Stimulated activated CD8-positive, alpha-beta memory T cell treated with anti-CD3 and anti-CD28 coated beads, Interleukin-4, amount 100 ng/mL, for 4 hours (primary cell): ENCODE measurements around the gene DYRK1B.

Experiments
- DNase-seq, 2 donors: peaks; one replicate each; pipeline ENCODE4 v3.0.0-alpha.2; 2020; ENCODE audit warnings: low read depth in 2 of 2, low spot score in 1 of 2

DYRK1B gene

DNA sequence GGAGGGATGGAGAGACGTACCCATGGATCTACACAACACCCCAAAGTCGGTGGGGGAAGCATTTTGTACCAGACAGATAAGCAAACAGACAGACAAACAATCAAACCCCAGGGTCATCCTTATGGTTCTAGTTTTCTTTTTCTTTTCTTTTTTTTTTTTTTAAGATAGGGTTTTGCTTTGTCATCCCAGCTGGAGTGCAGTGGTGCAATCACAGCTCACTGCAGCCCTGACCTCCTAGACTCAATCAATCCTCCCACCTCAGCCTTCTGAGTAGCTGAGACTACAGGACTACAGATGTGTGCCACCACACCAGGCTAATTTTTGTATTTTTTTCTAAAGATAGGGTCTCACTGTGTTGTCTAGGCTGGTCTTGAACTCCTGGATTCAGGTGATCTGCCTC, 30.2 kb upstream of the DYRK1B start:
- no peak for DNase-seq

DNA sequence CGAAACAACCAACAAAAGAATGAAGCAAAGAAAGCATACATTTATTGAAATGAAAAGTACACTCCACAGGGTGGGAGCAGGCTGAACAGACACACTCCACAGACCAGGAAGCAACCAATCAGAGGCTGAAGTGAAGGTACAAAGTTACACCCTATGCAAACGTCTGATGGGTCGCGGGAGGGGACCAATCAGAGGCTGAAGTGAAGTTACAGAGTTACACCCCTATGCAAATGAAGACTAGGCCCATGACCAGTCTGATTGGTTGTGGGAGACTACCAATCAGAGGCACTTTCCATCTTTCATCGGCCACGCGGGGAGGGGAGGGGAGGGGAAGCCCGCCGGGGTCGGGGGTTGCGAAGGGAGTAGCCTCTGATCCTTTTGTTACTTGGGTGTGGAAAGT, 24.6 kb upstream of the DYRK1B start:
- DNase-seq, result no peak

DNA sequence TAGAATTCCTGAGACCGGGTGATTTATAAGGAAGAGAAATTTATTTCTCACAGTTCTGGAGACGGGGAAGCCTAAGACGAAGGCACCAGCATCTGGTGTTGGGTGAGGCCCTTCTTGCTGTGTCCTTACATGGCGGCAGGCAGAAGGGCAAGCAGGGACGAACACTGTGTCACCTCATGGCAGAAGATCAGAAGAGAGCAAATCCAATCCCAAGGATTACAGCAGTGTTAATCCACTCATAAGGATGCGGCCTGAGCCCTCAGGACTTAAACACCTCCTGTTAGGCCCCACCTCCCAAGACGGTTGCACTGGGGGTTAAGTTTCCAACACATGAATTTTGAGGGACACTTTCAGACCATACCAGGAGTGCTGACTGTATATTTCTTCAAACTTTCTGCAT, 18.9 kb upstream of the DYRK1B start:
- no peak for DNase-seq

DNA sequence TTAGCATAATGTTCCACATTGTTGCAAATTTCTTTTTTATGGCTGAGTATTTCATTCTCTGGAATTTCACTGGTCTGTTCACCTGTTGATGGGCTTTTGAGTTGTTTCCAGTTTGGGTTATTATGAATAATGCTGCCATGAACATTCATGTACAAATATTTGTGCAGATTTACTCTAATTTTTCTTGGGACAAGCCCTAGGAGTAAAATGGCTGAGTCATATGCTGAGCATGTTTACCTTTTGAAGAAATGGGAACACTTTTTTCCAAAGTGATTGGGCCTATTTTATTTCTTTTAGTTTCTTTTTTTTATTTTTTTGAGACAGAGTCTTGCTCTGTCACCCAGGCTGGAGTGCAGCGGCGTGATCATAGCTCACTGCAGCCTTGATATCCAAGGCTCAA, 16.9 kb upstream of the DYRK1B start:
- DNase-seq, result no peak

DNA sequence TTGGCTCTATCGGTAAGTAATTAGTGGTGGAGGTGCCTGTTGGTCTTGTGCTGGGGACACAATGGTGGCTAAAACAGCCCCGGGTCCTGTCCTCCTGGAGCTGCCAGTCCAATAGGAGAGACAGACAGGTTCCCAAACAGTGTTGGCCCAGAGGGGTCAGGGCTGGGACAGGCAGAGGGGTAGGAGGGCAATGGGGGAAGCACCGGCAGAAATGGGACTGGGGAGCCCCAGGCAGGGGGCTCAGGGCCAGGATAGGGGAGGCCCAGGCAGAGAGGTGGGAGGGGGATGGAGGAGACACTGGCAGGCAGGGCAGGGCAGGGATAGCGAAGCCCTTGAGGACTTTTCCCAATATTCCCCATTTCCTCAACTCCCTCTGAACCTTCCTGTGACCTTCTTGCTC, 14.4 kb upstream of the DYRK1B start:
- DNase-seq, result no peak

DNA sequence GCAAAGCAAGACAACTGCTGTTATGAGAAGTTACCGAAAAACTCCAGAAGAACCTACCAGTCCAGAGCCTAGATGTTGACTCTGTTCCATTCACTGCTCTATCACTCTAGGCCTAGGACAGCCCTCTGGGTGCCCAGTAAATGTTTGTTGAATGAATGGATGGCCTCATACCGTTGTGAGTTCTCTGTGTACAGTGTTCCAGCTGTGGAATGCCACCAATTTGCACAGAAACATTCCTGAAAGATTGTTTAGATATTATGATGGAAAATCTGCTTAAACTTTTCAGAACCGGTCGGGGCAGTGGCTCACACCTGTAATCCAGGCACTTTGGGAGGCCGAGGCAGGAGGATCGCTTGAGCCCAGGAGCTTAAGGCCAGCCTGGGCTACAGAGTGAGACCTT, 13.6 kb upstream of the DYRK1B start:
- no peak for DNase-seq

DNA sequence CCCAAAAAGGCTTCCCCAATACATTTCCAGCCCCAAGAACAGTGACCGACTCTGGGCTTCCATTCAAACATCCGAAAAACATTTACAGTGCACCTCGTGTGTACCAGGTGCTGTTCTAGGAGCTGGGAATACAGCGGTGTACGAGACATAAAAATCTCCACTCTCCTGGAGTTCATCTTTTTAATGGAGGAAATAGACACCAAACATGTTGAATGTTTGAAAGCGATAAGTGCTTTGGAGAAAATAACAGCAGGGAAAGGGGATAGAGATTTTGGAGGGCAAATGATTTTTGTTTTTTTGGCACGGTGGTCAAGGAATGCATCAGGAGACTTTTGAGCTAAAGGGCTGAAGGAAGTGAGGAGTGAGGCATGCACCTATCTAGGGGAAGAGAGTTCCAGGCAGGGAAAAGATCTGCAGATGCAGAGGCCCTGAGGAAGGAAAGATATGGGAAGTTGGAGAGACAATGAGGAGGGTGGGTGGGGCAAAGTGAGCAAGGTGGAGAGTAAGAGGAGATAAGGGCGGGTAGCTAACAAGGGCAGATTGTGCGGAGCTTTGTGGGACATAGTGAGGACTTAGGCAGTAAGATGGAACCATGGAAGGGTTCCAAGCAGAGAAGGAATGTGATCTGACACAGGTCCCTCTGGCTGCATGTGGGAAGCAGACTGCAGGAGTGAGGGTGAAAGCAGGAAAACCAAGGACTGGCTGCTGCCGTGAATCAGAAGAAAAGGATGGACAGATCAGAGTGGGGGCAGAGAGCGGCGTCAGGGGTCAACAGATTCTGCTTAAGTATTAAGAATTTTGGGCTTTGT, 12.9 kb upstream of the DYRK1B start:
- no peak for DNase-seq

DNA sequence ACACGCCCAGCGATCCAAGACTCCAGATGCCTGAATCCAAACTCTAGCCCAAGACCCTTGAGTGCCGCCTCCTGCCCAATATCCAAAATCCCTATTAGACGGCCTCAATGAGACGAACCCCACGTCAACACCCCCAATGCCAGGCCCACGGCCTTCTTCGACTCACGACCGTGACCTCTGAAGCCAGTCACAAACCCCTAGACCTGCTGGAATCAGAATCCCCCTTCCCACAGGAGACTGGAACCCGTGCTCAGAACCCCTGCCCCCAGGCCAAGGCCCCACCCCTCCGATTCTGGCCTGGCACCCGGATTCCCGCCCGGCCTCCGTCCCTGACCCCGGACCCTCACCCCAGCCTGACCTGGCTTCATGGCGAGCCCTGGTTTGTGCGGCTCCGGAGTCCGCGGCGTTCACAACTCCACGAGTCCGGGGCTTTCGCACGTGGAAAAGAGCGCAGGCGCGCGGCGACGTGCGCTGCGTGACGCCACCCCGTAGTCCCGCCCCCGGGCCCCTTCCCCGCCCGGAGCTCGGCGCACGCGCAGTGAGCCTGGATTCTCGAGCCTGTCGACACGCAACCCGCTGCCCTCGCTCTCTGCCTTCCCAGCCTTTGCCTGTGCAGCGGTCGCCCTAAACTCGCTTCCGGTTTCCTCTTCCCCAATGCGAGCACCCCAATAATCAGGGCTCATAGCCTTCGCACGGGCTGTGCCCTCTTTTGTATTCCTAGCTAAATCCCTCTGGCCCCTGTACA, 12.1 kb upstream of the DYRK1B start, which contains the start of gene FBL:
Gene FBL (minus strand): TSS at position 447 of the 745 bp plus-strand sequence. CDS start 79 bp downstream, at position 368.
- DNase-seq, result peak; percentile 95 to 96

DNA sequence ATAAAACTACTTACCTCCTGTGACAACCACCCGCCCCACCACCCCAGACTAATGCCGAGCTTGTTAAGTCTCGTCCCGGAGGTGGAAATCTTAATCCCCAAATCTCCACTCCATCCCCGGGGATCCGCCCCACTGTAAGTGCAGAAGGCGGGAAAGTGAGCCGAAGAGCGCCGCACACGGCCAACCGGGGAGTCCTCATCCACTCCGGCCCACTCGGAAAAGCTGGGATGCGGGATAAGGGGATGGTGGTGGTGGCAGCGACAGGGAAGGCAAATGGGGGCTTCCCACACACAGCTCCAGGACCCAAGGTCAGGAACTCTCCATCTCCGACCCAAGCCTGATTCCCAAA, 11.6 kb upstream of the DYRK1B start:
- no peak for DNase-seq

DNA sequence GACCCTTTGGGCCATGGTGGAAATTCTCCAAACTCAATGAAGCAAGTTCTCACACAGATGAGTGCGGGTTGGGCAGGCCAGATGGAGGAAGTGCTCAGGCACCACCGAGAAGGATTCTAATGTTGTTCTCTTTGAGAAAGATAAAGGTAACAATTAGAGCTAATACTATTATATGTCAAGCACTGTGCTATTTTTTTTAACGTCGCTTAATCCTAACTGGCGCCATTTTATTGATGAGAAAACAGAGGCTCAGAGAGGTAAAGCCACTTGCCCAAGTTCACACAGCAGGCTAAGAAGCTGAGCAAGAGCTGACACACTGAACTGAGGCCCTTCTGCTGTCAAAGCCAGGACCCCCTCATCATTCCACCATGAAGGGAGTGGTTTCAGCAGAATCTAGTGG, 11.2 kb upstream of the DYRK1B start:
- DNase-seq, result no peak

DNA sequence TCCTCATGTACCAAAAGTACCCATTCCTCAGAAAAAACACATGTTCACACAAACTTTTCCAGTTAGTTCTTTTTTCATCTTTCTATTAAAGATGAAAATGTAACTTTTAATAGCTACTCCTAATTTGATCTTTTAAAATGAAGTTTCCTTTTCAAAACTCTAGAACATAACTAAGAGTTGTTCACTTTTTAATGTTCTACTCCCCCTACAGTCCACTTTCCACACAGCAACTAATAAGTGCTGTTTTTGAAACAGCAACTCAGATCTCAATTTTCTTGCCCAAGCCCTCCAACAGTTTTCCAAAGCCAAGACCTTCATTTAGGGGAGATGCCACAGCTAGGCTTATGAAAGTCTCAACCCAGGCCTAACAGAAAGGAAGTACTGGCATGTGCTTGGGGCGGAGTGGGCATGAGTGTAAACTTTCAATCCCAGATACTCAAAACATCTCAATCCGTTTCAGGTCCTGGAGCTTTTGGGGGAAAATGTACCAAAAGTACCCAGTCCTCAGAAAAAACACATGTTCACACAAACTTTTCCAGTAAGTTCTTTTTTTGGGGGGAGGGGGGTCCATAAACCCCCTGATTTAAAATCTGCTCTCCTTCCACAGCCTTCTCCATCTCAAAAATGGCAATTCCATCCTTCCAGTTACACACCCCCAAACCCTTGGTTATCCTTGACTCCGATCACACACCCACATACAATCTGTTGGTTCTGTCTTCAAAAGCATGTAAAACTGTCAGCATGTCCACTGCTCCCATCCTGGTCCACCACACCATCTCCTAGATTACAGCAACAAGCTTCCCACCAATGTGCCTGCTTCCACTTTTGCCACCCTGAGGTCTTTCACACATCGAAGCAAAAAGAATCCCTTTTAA, 10.2 kb upstream of the DYRK1B start:
- no peak for DNase-seq

DNA sequence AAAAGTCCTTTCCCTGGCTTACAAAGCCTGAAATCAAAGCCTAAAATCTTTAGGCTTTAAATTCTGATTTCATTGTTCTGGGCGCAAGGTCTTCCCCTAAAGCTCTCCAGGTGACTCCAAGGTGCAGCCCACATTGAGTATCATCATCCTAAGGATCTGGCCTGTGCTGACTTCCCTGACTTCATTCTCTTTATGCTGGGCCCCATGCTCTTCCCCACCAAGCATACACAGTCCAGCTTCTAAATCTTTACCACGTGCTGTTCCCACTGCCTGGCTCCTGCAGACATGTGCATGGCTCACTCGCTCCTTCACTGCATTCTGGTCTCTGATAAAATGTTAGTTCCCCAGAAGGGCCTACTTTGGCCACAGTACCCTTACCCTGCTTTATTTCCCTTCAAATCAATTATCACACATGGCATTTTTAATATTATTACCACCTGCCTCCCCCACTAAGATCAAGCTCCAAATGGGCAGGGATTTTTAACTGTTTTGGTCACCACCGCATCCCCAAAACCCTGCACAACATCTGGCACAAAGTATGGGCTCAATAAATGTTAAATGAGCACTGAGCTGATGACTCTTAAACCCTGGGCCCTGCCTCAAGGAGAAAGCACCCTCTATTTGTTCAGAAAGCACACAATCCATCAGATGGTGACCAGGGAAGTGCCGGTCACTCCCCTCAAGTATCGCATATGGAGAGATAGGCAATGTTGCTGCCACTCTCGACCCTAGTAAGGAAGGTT, 8.9 kb upstream of the DYRK1B start:
- DNase-seq, result no peak

DNA sequence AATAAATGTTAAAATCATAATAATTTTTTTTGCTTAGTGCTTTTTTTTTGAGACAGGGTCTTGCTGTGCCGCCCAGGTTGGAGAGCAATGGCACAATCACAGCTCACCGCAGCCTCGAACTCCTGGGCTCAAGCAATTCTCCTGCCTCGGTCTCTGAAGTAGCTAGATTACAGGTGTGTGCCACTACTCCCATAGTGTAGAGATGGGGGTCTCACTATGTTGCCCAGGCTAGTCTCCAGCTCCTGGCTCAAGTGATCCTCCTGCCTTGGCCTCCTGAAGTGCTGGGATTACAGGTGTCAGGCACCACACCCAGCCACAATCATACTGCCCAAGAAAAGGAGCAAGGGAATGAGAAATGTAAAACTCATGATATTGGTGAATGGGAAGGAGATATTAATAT, 7.1 kb upstream of the DYRK1B start:
- DNase-seq, result no peak

DNA sequence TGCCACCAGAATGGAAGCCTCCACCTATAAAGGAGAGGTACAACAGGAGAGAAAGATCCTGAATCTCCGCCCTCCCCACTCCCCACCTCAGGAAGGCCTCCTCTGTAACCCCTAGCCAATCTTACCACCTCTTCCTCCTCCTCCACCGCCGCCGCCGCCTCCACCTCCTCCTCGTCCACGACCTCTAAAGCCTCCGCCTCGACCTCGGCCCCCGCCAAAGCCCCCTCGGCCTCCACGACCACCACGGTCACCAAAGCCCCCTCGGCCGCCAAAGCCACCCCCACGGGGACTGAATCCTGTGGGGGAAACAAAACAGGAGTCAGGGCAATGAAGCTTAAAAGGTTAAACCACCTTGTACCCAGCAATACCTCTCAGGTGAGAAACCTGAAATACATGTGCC, 6.5 kb upstream of the DYRK1B start:
- DNase-seq, result no peak

DNA sequence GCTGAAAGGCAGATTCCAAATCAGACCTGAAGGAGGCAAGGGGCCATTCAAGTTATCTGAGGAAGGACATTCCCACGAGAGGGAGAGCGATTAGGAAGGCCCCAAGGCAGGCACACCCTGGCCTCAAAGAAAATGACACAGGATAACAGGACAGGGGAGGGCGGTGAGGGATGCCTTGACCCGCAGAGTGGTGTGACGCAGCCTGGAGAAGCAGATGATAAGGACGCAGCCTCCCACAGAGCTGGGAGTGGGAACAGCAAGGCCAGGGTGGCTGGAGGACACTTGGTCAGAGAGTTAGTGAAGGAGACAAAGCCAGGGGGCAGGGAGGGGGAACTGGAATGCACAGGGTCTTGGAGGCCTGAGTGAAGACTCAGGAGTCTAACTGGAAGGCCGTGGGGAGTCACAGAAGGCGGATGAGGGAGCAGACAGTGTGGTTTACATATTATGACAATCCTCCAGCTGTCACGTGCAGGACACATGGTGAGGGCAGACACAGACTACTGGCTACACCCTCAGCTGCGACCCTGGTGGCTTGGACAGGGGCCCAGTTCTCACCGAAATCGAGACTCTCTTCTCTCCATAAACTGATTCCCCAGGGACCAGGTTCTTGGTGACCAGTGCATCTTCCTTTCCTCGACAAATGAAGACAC, 5.8 kb upstream of the DYRK1B start:
- no peak for DNase-seq

DNA sequence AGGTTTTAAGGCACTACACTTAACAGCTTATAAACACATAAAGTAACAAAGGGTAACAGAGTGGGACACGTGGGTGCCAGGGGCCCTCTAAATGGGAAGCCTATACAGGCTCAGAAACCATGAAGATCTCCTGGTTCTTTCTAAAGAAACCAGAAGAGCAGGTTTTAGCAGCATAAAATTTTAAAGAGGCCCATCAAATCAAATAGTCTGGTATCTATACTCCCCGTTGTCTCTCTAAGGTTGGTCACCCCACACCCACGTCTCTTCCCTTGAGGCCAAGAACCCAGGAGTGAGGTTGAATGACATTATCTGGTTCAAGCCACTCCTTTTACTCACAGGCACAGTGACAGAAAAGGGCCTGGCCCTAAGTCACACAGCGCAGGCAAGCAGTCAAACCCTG, 4.6 kb upstream of the DYRK1B start:
- DNase-seq, result no peak

DNA sequence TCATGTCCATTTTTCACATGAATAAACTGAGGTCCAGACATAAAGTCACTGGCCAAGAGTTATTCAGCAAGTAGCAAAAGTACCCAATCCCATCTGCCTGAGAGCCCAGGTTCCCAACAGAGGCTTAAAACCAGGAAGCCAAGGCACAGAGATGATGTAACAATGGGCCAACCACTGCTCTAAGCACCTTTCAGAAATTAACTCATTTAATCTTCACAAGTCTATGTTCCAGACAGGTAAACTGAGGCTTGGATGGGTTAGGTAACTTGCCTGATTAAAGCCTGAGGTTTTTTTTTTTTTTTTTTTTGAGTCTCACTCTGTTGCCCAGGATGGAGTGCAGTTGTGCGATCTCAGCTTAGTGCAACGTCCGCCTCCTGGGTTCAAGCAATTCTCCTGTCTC, 4.0 kb upstream of the DYRK1B start:
- DNase-seq, result no peak

DNA sequence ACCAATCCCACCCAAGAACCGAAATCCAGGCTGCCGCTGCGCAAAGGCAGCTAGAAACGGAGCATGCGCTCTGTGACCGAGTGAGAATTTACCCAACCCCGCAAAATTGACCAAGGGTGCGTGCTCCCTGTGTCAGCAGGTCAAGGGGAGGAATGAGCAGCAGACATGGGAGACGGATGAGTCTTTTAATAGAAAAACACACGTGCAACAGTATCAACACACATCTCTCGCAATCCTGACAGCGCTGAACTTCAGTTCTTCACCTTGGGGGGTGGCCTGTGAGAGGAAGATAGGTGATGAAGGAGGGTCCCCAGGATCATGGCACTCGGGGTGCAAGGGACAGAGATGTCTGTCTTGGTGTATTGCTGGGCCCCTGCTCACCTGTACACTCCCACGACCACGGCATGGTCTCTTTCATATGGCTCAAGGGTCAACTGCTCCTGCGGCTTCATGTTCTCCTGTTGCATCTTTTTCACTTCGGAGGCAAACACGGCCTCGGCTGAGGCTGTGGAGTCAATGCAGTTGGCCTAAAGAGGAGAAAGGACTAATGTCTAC, 402 bp upstream of the DYRK1B start:
- no peak for DNase-seq

DNA sequence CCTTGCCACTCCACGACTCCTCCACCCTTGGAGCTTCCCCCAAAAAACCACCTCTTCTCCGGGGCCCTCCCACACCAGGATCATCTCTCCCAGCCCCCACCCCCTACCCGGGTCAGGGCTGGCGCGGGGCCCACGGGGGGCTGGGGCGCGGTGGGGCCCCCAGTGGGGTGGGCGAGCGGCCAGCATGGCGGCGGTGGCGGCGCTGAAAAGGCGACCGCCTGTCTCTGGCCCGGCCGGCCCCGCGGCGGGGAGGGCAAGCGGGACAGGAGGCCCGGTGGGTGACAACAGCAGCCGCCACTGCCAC, 850 bp downstream of the DYRK1B start:
- DNase-seq, result no peak

DNA sequence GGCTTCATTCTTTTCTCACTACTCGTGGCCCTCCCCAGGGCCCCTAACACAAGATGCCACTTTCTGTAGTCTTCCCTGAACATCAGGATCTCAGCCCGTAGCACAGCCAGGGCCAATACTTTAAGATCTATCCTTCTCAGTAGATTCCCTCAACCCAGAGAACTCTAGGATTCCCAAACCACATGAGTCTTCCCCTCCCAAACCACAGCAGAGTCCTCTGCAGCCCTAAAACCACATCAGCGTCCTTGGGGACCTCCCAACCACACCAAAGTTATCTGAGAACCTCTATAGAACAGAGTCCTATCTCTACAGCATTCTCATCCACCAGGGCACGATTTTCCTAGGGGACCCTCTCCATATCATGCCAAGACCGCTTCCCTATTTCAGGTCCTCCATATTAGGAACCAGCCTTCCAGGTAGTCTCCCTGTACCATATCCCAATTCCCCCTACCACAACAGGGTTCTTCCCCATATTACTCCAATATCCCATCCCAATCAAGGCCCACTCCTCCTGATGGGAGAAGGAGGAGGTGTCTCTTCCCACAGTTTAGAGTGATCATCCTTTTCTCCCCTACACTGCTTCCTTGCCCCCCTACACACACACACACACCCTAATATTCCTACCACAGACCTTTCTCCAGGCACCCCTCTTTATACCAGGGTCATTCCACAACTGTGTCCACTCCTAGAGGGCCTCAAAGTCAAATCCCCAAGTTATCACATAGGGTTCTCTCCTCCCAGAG, 1.4 kb downstream of the DYRK1B start:
- DNase-seq, result no peak
